DND-41 (cell line): ENCODE measurements around the gene MED25.

ENCODE experiments used
- EZH2 ChIP-seq: IDR thresholded peaks from 3 replicates; pipeline ENCODE4 v1.6.1; 2012; ENCODE audit warnings: borderline replicate concordance, low read depth, mild to moderate bottlenecking, moderate library complexity, low read length, inconsistent platforms; ENCODE audit not compliant: severe bottlenecking
- TF ChIP-seq, protein P1 (sequence below): IDR thresholded peaks from 2 replicates; pipeline ENCODE4 v1.5.1; 2012; ENCODE audit warnings: borderline replicate concordance, low read length, moderate library complexity, mild to moderate bottlenecking; ENCODE audit not compliant: poor library complexity, severe bottlenecking; ENCODE audit errors: extremely low read depth

DNA sequence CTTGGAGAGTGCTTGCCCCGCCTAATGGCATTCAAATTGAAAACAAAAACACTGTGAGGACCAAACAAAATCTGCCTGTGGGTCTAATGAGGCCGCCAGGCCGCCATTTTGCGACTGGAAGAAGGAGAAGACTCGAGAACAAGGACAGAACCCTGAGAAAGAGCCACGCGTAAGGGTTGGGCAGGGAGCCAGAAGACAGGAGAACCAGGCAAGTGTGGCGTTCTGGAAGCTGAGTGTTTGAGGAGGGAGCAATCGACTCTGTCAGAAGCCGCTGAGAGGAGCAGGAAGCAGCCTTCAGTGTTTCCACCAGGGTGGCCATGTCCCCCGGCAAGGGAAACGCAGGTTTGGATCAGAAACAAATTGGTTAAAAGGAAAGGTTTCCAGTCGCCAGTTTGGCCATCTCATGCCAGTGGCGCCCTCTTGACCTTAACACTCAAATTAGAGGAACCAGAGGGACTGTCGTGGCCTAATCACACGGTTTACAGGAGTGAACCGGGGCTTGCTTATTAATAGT lies 22.7 kb downstream of the MED25 start:
- TF ChIP-seq, protein P1, sequence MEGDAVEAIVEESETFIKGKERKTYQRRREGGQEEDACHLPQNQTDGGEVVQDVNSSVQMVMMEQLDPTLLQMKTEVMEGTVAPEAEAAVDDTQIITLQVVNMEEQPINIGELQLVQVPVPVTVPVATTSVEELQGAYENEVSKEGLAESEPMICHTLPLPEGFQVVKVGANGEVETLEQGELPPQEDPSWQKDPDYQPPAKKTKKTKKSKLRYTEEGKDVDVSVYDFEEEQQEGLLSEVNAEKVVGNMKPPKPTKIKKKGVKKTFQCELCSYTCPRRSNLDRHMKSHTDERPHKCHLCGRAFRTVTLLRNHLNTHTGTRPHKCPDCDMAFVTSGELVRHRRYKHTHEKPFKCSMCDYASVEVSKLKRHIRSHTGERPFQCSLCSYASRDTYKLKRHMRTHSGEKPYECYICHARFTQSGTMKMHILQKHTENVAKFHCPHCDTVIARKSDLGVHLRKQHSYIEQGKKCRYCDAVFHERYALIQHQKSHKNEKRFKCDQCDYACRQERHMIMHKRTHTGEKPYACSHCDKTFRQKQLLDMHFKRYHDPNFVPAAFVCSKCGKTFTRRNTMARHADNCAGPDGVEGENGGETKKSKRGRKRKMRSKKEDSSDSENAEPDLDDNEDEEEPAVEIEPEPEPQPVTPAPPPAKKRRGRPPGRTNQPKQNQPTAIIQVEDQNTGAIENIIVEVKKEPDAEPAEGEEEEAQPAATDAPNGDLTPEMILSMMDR = no peak
- no peak for TF ChIP-seq EZH2
